ENCODE measurements around the gene BRPF3.

DNA sequence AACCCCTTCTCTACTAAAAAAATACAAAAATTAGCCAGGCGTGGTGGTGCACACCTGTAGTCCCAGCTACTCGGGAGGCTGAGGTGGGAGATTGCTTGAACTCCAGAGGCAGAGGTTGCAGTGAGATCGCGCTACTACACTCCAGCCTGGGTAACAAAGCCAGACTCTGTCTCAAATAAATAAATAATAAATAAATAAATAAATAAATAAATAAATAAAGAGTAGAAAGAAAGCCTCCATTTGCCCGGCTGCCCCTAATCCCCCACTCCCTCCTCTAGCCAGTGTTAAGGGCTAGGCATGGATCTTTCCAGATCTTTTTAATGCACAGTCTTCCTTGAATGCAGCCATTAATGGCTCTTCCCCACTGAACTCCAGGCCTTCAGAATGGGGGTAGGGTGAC lies 76.5 kb downstream of the BRPF3 start:
- TF ChIP-seq, protein P1, sequence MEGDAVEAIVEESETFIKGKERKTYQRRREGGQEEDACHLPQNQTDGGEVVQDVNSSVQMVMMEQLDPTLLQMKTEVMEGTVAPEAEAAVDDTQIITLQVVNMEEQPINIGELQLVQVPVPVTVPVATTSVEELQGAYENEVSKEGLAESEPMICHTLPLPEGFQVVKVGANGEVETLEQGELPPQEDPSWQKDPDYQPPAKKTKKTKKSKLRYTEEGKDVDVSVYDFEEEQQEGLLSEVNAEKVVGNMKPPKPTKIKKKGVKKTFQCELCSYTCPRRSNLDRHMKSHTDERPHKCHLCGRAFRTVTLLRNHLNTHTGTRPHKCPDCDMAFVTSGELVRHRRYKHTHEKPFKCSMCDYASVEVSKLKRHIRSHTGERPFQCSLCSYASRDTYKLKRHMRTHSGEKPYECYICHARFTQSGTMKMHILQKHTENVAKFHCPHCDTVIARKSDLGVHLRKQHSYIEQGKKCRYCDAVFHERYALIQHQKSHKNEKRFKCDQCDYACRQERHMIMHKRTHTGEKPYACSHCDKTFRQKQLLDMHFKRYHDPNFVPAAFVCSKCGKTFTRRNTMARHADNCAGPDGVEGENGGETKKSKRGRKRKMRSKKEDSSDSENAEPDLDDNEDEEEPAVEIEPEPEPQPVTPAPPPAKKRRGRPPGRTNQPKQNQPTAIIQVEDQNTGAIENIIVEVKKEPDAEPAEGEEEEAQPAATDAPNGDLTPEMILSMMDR (IDR thresholded peaks at IDR 0.05) = no peak
- no peak for TF ChIP-seq IRF2 (CRISPR knock-in tag; IDR thresholded peaks at IDR 0.05; ENCODE audit: borderline replicate concordance, low read depth)
- TF ChIP-seq, protein P2, sequence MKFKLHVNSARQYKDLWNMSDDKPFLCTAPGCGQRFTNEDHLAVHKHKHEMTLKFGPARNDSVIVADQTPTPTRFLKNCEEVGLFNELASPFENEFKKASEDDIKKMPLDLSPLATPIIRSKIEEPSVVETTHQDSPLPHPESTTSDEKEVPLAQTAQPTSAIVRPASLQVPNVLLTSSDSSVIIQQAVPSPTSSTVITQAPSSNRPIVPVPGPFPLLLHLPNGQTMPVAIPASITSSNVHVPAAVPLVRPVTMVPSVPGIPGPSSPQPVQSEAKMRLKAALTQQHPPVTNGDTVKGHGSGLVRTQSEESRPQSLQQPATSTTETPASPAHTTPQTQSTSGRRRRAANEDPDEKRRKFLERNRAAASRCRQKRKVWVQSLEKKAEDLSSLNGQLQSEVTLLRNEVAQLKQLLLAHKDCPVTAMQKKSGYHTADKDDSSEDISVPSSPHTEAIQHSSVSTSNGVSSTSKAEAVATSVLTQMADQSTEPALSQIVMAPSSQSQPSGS (CRISPR knock-in tag; IDR thresholded peaks at IDR 0.05; ENCODE audit: borderline replicate concordance, low read depth) = no peak
- TF ChIP-seq, protein P3, sequence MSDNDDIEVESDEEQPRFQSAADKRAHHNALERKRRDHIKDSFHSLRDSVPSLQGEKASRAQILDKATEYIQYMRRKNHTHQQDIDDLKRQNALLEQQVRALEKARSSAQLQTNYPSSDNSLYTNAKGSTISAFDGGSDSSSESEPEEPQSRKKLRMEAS (CRISPR knock-in tag; IDR thresholded peaks at IDR 0.05) = no peak
- no peak for TF ChIP-seq STAT6 (CRISPR knock-in tag; conservative IDR thresholded peaks at IDR 0.05; ENCODE audit: low read depth)
- TF ChIP-seq FOXP1 (CRISPR knock-in tag; IDR thresholded peaks at IDR 0.05; ENCODE audit: borderline replicate concordance) = no peak
- TF ChIP-seq ZNF281 (CRISPR knock-in tag; IDR thresholded peaks at IDR 0.05) = no peak

Data from WTC11 (cell line).